ENCODE measurements around the gene INTS11. TPM values are rescaled to one million over a fixed set of nuclear protein-coding genes. Genes with fewer than 3 reads are reported as not detected.

The INTS11 gene
- total RNA-seq, 2 experiments from 2014 or later = 117 to 151 TPM

DNA sequence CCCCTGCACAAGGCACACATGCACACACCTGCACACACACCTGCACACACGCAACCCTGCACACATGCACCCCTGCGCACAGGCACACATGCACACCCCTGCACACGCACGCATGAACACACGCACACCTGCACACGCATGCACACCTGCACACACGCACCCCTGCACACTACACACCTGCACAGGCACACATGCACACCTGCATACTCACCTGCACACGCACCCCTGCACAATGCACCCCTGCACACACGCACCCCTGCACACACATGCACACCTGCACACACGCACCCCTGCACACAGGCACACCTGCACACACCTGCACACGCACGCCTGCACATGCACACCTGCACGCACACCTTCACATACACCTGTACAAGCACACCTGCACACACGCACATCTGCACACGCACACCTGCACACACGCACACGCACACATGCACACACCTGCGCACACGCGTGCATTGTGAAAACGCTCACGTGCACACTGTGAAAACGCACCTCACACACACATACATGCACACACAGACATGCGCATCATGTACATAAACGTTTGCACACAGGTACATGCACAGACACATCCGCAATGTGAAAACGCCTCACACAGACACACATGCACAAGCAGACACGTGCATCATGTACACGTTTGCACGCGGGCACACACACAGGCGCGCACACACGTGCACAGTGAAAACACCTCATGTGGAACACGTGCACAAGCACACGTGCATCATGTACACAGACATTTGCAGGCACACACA lies 16.5 kb upstream of the INTS11 start:
- ATAC-seq (no peak), DNase-seq (no peak)
- no peak overlapping the region for H3K27ac Mint-ChIP-seq
- ChIA-PET POLR2A (no interaction called here), CTCF (interaction anchor here (0.7 kb wide), 1 partner anchor 69 kb away, joined by 3 read pairs; no protein-coding TSS in a partner anchor)
- no peaks in the 10 kb centered on the region for H3K9me3 Mint-ChIP-seq (ENCODE audit: low read depth)
- peaks cover 11% of the 10 kb centered on the region for H3K36me3 Mint-ChIP-seq (ENCODE audit: low read depth)
- no peaks in the 10 kb centered on the region for H3K27me3 Mint-ChIP-seq
- H3K4me1 Mint-ChIP-seq = peaks cover 5% of the 10 kb centered on the region
- intact Hi-C loops (cut with DNase I, micrococcal nuclease) = no loop called here
- H3K4me3 Mint-ChIP-seq = no peak overlapping the region

DNA sequence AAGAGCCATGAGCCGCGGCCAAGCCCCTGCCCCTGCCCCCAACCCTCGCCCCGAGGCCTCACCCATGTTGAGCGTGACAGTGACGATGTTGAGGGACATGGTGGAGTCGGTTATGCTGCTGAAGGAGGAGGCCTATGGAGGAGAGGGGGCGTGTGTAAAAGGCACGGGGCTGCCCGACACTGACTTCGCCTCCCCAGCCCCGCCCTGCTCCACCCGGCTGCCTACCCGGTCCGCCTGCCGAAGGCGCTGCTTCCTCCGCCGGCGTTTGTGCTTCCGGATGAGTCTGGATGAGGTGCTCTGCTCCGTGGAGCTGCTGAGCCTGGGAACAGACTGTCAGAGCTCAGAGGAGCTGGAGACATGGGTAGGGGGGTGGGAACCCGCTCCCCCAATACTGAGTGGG lies 15.7 kb upstream of the INTS11 start:
- Mint-ChIP-seq H3K27me3 (no peaks in the 10 kb centered on the region), H3K27ac (no peak overlapping the region), H3K9me3 (ENCODE audit: low read depth) (no peaks in the 10 kb centered on the region), H3K36me3 (ENCODE audit: low read depth) (peaks cover 11% of the 10 kb centered on the region), H3K4me3 (no peak overlapping the region), H3K4me1 (peaks cover 5% of the 10 kb centered on the region)
- no peak for DNase-seq
- ChIA-PET CTCF (interaction anchor here (0.7 kb wide), 1 partner anchor 69 kb away, joined by 3 read pairs; no protein-coding TSS in a partner anchor), POLR2A (no interaction called here)
- ATAC-seq = no peak
- intact Hi-C loops (cut with DNase I, micrococcal nuclease) = no loop called here

DNA sequence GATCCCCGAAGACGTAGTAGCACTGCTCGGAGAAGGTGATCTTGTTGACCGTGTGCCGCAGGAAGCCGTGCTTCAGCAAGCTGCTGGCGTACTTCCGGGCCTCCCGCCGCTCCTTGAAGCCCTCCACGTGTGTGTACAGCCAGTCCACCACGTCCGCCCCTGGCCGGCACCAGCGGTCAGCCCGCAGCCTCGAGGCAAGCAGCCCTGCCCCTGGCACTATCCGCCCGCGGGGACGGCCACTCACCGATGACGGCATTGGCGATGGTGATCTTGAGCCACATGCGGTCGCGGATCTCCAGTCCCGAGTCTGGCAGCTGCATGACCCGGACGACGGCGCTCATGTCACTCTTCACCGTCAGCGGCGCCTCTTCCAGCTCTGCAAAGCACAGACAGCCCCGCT lies 13.8 kb upstream of the INTS11 start:
- no peaks in the 10 kb centered on the region for H3K9me3 Mint-ChIP-seq (ENCODE audit: low read depth)
- ChIA-PET CTCF (interaction anchor here (1.0 kb wide), 1 partner anchor 37 kb away, joined by 3 read pairs; the partner anchor contains the start of gene AURKAIP1), POLR2A (no interaction called here)
- no peak for ATAC-seq
- H3K4me1 Mint-ChIP-seq = no peaks in the 10 kb centered on the region
- no peak overlapping the region for H3K4me3 Mint-ChIP-seq
- H3K27ac Mint-ChIP-seq = no peak overlapping the region
- H3K27me3 Mint-ChIP-seq = no peaks in the 10 kb centered on the region
- DNase-seq = no peak
- intact Hi-C loops (cut with DNase I, micrococcal nuclease) = no loop called here
- H3K36me3 Mint-ChIP-seq (ENCODE audit: low read depth) = peaks cover 11% of the 10 kb centered on the region

DNA sequence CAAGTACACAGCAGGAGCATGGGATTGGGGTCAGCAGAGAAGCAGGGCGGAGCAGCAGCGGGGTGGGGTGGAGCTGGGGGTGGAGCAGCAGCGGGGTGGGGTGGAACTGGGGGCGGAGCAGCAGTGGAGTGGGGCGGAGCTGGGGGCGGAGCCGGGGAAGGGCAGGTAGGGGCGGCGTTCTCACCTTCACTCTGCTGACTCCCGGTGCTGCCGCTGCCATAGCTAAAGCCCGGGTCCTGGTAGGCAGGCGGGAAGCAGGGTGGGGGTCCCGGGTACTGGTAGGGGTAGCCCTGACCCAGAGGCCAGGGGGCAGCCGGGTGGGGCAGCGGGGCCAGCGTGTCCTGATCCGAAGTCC lies 13.3 kb upstream of the INTS11 start:
- Mint-ChIP-seq H3K4me3 (no peak overlapping the region), H3K9me3 (ENCODE audit: low read depth) (no peaks in the 10 kb centered on the region), H3K27me3 (no peaks in the 10 kb centered on the region), H3K4me1 (no peaks in the 10 kb centered on the region), H3K27ac (no peak overlapping the region), H3K36me3 (ENCODE audit: low read depth) (peaks cover 11% of the 10 kb centered on the region)
- DNase-seq (peak; percentile 72), ATAC-seq (peak; percentile 83)
- ChIA-PET CTCF (interaction anchor here (1.0 kb wide), 1 partner anchor 38 kb away, joined by 3 read pairs; the partner anchor contains the start of gene AURKAIP1), POLR2A (no interaction called here)
- intact Hi-C loops (cut with DNase I, micrococcal nuclease) = loop anchor here in 1 of 2 experiments (1.0 kb wide), 1 partner anchor 13 kb away; the partner anchor contains the start of genes CPTP and INTS11

DNA sequence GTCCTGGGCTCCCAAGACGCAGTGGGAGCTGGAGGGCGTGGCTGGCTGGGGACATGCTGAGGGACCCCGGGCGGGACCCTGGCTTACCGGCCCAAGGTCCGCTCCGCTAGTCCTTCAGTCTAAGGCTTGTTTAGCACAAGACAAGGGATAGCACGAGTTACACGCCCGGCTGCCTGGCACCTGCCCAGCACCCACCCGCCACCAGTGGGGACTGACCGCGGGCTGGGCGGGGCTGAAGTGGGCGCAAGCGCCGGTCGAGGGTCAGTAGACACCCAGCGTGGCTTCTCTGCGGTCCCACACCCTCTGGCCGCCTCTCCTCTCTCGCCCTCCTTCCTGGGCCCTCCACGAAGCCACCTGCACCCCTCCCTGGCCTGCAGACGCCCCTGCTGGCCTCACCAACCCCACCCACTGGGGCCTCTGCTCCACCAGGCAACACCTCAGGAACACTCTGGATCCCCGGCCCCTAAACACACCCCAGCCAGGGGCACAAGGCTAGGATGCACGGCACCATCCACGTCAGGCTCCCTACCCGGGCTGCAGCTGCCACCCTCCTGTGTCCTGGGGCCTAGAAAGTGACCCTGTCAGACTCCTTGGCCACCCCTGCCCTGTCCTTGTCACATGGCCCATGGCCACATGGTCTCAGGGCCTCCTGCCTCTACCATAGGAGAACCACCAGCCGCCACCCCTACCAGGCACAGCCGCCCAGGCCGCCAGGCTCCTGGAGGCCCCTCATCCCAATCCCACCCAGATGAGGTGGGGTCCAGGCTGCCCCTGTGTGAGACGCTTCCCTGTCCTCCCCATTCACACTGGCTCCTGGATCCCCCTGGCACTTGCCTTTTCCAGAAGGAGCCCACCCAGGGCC lies 12.7 kb upstream of the INTS11 start:
- Mint-ChIP-seq H3K27me3 (no peaks in the 10 kb centered on the region), H3K4me1 (no peaks in the 10 kb centered on the region), H3K36me3 (ENCODE audit: low read depth) (peaks cover 11% of the 10 kb centered on the region), H3K4me3 (no peak overlapping the region), H3K9me3 (ENCODE audit: low read depth) (no peaks in the 10 kb centered on the region), H3K27ac (no peak overlapping the region)
- intact Hi-C loops (cut with DNase I, micrococcal nuclease) = loop anchor here in 1 of 2 experiments (1.0 kb wide), 1 partner anchor 13 kb away; the partner anchor contains the start of genes CPTP and INTS11
- no peak for ATAC-seq
- ChIA-PET POLR2A (no interaction called here), CTCF (no interaction called here)
- DNase-seq = no peak

DNA sequence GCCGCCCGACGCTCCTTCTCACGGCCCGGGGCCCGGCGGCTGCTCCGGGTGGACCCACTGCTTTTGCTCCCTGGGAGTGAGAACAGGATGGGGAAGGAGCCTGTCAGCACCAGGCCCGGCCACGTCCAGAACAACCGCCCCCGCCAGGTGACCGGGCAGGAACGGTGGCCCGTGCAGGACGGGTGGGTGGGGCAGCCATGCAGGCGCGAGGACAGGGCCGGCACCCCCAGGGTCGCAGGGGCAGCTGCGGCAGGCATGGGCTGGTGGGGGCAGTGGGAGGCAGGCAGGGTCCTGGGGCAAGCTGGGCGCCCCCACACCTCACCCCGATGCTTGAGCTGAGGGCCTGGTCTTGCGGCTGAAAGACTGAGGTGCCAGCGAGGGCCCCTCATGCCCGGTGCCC lies 12.0 kb upstream of the INTS11 start:
- Mint-ChIP-seq H3K9me3 (ENCODE audit: low read depth) (no peaks in the 10 kb centered on the region), H3K4me3 (no peak overlapping the region), H3K4me1 (no peaks in the 10 kb centered on the region), H3K27ac (no peak overlapping the region), H3K36me3 (ENCODE audit: low read depth) (peaks cover 10% of the 10 kb centered on the region), H3K27me3 (no peaks in the 10 kb centered on the region)
- ChIA-PET CTCF (no interaction called here), POLR2A (no interaction called here)
- ATAC-seq (no peak), DNase-seq (no peak)
- intact Hi-C loops (cut with DNase I, micrococcal nuclease) = no loop called here

DNA sequence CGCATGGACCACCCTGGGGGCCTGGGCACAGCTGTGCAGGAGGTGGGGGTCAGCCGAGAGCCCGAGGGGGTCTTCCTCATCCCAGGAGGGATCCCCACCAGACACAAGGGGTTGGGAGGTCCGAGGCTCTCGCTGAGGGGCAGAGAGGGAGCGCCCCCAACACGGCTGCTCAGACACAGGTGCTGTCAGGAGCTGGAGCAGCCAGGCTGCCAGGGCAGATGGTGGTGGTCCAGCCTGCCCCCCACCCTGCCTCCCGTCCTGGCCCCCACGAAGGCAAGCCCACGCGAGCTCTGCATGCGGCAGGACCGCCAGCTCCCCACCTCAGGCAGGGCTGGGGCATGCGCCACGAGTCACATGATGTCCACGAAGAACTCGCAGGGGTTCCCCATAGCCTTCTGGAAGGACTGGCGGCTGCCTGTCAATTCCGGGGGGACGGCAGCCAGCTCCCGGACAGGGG lies 11.4 kb upstream of the INTS11 start:
- ChIA-PET POLR2A (no interaction called here), CTCF (interaction anchor here (0.7 kb wide), 1 partner anchor 317 kb away, joined by 5 read pairs; no protein-coding TSS in a partner anchor)
- Mint-ChIP-seq H3K27me3 (no peaks in the 10 kb centered on the region), H3K4me1 (no peaks in the 10 kb centered on the region), H3K9me3 (ENCODE audit: low read depth) (no peaks in the 10 kb centered on the region), H3K27ac (no peak overlapping the region), H3K36me3 (ENCODE audit: low read depth) (peaks cover 4% of the 10 kb centered on the region), H3K4me3 (no peak overlapping the region)
- DNase-seq = no peak
- intact Hi-C loops (cut with DNase I, micrococcal nuclease) = no loop called here
- ATAC-seq = no peak

DNA sequence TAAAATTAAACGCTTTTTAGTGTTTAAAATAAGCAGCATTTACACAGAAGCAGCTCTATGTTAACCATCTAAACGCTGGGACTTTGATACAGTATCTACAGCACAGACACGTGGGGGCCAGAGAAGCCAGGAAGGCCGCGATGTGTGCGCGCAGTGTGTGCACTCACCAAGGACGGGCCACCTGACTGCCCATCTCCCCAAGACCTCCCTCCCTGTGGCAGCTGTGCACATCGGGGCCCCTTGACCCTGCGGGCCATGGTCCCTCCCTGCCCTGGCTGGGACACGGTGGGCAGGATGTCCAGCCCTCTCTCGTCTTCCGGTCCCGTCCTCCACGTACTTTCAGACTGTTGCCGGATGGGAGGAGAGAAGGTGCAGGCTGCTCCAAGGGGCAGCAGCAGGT lies 10.8 kb upstream of the INTS11 start:
- H3K4me3 Mint-ChIP-seq = no peak overlapping the region
- H3K27me3 Mint-ChIP-seq = no peaks in the 10 kb centered on the region
- H3K27ac Mint-ChIP-seq = no peak overlapping the region
- ATAC-seq = no peak
- no peaks in the 10 kb centered on the region for H3K4me1 Mint-ChIP-seq
- POLR2A ChIA-PET = no interaction called here
- intact Hi-C loops (cut with DNase I, micrococcal nuclease) = no loop called here
- CTCF ChIA-PET = interaction anchor here (0.7 kb wide), 1 partner anchor 317 kb away, joined by 5 read pairs; no protein-coding TSS in a partner anchor
- DNase-seq = no peak
- no peaks in the 10 kb centered on the region for H3K36me3 Mint-ChIP-seq (ENCODE audit: low read depth)
- H3K9me3 Mint-ChIP-seq (ENCODE audit: low read depth) = no peaks in the 10 kb centered on the region

DNA sequence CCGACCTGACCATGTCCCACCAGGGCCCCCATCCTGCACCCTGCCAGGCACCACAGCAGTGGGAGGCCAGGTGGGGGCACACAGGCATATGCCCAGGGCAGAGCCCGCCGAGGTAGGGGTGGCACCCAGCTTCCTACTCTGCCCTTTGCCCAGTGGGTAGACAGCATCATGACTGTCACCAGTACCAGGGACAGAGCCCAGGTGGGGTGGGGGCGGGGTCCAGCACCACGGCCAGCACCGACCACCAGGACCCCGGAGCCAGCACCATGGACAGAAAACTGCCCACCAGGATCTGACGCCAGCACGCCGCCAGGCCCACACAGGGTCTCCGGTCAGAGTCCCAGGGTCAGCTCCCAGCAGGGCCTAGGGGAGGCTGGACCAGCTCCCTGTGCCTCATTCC lies 10.4 kb upstream of the INTS11 start:
- Mint-ChIP-seq H3K27ac (no peak overlapping the region), H3K36me3 (ENCODE audit: low read depth) (no peaks in the 10 kb centered on the region), H3K9me3 (ENCODE audit: low read depth) (no peaks in the 10 kb centered on the region), H3K4me3 (no peak overlapping the region), H3K4me1 (no peaks in the 10 kb centered on the region), H3K27me3 (no peaks in the 10 kb centered on the region)
- ATAC-seq (no peak), DNase-seq (no peak)
- POLR2A ChIA-PET = no interaction called here
- CTCF ChIA-PET = no interaction called here
- intact Hi-C loops (cut with DNase I, micrococcal nuclease) = no loop called here

DNA sequence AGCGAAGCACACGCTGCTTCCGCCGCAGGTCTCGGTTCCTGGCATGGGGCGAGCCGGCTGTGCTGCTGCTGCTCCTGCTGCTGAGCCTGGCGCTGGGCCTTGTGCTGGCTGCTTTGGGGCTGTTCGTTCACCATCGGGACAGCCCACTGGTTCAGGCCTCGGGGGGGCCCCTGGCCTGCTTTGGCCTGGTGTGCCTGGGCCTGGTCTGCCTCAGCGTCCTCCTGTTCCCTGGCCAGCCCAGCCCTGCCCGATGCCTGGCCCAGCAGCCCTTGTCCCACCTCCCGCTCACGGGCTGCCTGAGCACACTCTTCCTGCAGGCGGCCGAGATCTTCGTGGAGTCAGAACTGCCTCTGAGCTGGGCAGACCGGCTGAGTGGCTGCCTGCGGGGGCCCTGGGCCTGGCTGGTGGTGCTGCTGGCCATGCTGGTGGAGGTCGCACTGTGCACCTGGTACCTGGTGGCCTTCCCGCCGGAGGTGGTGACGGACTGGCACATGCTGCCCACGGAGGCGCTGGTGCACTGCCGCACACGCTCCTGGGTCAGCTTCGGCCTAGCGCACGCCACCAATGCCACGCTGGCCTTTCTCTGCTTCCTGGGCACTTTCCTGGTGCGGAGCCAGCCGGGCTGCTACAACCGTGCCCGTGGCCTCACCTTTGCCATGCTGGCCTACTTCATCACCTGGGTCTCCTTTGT lies 9.2 kb upstream of the INTS11 start:
- no peak overlapping the region for H3K27ac Mint-ChIP-seq
- H3K9me3 Mint-ChIP-seq (ENCODE audit: low read depth) = no peaks in the 10 kb centered on the region
- CTCF ChIA-PET = no interaction called here
- ATAC-seq (no peak), DNase-seq (no peak)
- no peak overlapping the region for H3K4me3 Mint-ChIP-seq
- POLR2A ChIA-PET = no interaction called here
- no peaks in the 10 kb centered on the region for H3K27me3 Mint-ChIP-seq
- intact Hi-C loops (cut with DNase I, micrococcal nuclease) = no loop called here
- no peaks in the 10 kb centered on the region for H3K36me3 Mint-ChIP-seq (ENCODE audit: low read depth)
- H3K4me1 Mint-ChIP-seq = no peaks in the 10 kb centered on the region

DNA sequence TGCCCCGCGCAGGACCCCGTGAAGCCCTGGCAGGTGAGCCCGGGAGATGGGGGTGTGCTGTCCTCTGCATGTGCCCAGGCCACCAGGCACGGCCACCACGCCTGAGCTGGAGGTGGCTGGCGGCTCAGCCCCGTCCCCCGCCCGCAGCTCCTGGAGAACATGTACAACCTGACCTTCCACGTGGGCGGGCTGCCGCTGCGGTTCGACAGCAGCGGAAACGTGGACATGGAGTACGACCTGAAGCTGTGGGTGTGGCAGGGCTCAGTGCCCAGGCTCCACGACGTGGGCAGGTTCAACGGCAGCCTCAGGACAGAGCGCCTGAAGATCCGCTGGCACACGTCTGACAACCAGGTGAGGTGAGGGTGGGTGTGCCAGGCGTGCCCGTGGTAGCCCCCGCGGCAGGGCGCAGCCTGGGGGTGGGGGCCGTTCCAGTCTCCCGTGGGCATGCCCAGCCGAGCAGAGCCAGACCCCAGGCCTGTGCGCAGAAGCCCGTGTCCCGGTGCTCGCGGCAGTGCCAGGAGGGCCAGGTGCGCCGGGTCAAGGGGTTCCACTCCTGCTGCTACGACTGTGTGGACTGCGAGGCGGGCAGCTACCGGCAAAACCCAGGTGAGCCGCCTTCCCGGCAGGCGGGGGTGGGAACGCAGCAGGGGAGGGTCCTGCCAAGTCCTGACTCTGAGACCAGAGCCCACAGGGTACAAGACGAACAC lies 8.5 kb upstream of the INTS11 start:
- H3K27me3 Mint-ChIP-seq = no peaks in the 10 kb centered on the region
- H3K4me1 Mint-ChIP-seq = no peaks in the 10 kb centered on the region
- intact Hi-C loops (cut with DNase I, micrococcal nuclease) = no loop called here
- CTCF ChIA-PET = no interaction called here
- H3K27ac Mint-ChIP-seq = no peak overlapping the region
- no peaks in the 10 kb centered on the region for H3K36me3 Mint-ChIP-seq (ENCODE audit: low read depth)
- H3K9me3 Mint-ChIP-seq (ENCODE audit: low read depth) = no peaks in the 10 kb centered on the region
- no peak for DNase-seq
- POLR2A ChIA-PET = no interaction called here
- ATAC-seq = no peak
- H3K4me3 Mint-ChIP-seq = no peak overlapping the region

Data from activated CD4-positive, alpha-beta T cell treated with anti-CD3 and anti-CD28 coated beads for 36 hours (primary cell).